ENCODE data around the gene EVI5.

EVI5 gene

GRCh38 chr1:92481971-92482664 lies 302.8 kb downstream of the EVI5 start:
- peak; percentile 38 for DNase-seq

DNA sequence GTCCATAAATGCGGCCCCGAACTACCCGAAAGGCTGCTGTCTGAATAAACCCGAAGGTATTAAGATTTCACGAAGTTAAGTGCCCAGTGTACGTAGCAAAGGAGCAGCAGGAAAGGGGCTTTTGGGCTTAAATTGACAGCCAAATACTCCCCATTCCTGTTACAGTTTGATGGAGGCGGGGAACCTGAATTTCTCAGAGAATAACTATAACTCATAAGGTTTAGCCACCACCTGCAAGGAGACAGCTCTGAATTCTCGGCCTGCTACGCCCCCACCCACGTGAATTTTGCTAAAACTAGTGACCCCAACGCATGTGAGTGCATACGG lies 303.3 kb downstream of the EVI5 start:
- DNase-seq: no peak

DNA sequence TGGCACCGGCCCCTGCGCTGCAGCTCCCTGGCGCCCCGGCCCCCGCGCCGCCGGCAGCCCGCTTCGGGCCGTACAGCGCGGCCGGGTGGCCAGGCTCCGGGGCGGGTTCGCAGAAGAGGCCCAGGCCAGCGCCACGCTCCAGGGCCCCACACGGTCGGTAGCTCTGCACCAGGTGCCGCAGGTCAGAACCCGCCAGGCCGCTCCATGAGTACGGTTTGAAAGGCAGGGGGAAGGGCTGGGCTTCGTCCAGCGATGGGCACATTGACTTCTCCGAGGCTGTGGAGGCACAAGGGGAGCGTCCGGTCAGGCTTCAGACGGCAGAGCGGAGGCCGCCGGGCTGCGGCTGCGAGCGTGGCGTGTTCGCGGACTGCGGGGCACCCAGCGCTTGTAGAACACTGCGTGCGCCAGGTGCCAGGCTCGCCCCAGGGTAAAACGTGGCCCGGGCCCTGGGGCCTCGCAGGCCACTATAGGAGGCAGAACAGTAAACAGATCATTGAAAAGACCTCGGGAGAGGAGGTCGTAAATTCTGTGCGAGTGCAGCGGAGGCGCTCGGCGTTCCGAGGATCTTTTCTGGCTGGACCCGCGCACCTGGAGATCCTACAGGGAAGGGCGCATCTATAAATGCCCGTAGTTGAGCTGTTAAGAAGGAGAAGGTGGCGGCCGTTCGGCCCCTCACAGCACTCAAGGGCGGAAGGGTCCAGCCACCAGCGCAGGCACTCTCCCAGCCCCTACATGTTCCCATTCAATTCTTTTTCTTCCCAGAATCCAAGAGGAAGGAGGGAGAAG lies 303.9 kb downstream of the EVI5 start:
- no peak for DNase-seq

- DNase-seq: no peak
Measured at GRCh38 chr1:92480200-92480812, 304.6 kb downstream of the EVI5 start.

GRCh38 chr1:92479587-92479986 lies 305.3 kb downstream of the EVI5 start:
- peak; percentile 32 for DNase-seq

- DNase-seq: peak; percentile 27
Measured at GRCh38 chr1:92478393-92478792, 306.5 kb downstream of the EVI5 start.

DNA sequence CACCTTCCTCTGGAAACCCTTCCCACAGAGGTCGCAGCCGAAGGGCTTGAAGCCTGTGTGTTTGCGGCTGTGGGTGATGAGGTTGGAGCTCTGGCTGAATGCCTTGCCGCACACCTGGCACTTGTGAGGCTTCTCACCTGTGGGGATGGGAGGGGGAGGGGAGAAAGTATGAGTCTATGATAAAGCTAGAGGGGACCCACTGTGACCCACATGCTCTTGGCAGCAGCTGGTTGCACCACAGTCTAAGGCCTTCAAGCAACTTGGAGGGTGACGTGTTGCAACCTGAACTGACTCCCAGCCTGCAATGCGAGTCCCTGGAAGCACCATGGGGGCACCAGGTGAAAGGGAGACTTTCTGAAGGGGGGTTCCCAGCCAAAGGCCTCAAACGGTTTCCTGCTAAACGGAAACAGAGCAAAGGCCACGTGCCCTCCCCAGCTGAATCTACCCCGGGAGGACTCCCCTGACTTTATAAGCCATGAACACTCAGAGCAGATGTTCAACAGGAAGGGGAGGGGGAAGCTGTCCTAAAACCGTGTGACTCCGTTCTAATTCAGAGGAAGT lies 308.8 kb downstream of the EVI5 start:
- peak; percentile 80 for DNase-seq

DNA sequence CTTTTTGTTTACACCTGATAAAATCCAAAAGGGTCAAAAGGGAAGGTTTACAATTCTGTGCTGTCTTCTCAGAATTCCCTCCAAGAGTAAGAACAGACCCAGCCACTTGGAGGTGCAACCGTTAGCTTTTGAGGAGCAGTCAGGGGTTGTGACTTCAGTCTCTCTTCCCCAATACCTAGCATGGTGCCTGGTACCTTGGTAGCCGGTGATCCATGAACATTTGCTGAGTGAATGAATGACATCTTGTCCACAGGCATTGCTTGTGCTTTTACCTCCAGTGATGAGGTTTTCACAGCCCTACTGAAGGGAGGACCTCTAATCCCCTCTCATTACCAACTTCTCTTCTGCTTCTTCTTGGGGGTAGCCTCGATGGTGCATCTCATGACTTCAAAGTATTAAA lies 309.9 kb downstream of the EVI5 start:
- peak; percentile 12 for DNase-seq

DNA sequence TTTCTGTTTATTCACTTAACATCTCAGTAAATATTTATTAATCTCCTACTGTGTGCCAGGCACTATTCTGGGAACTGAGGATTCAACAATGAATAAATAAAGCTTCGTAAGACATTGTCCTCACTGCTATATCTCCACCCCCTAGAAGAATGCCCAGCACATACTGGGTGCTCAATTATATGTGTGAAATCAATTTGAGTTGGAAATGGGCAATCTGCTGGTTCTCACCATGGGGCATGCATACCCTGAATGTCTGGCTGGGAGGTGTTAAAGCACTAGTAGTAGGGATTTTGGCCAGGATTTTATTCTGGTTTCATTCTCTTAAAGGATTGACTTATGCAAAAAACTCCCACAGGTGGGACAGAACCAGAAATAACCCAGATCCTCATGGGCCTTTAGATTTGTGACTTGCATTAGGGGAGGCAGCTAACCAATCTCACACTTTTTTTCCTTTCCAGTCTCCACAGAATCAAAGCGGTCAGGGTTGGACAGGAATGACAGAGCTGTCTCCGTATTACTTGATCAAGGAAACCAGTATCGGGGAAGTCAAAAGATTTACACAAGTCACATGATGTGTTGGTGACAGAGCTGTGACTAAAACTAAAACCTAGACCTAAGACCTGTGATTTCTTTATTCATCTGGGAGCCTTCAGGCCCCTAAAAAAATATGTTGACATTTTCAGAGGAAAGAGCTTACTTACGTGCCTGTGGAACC lies 311.0 kb downstream of the EVI5 start:
- no peak for DNase-seq

GRCh38 chr1:92470216-92470615 lies 314.7 kb downstream of the EVI5 start:
- DNase-seq: no peak

DNA sequence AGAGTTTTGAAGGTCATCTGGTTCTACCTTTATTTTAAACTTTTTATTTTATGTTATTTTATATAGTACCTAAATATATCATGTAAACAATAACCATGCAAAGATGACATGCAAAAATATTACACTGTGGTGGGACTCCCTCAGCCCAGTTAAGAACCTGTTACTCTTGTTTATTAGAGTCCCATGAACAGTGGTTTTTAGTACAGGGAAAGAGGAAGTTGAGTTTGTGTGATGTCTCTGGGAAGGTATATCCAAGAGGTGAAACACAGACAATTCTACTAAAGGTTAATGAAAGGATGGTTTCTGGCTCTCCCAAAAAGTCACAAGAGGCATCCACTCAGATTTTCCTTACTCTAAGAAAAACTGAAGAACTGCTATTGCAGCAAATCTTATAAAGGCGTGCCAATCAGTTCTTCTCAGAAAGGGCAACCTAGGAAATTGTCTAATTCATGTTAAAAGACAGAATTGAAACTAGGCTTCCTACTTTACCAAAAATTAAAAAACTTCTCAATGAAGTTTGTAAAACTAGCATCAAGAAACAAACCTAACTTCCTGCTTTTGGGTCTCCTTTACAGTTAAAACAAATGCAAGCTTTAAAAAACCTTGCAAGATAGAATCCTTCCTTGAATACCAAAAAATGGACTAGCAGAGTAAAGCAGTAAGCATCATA lies 318.1 kb downstream of the EVI5 start:
- DNase-seq: peak; percentile 59

DNA sequence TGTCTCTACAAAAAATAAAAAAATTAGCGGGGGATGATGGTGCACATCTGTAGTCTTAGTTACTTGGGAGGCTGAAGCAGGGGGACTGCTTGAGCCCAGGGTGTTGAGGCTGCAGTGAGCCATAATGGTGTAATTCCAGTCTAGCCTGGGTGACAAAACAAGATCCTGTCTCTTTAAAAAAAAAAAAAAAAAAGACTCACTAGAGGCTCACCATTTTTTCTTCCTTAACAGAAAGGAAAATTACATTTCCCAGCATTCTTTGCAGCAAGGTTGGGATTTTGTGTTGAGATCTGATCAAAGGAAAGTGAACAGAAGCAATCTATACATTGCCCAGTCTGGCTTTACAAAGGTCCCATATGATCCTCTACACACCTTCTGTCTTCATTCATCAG lies 319.7 kb downstream of the EVI5 start:
- DNase-seq: peak; percentile 48

GRCh38 chr1:92464588-92465255 lies 320.2 kb downstream of the EVI5 start:
- DNase-seq: peak; percentile 56

GRCh38 chr1:92461364-92462097 lies 323.4 kb downstream of the EVI5 start:
- DNase-seq: peak; percentile 94

DNA sequence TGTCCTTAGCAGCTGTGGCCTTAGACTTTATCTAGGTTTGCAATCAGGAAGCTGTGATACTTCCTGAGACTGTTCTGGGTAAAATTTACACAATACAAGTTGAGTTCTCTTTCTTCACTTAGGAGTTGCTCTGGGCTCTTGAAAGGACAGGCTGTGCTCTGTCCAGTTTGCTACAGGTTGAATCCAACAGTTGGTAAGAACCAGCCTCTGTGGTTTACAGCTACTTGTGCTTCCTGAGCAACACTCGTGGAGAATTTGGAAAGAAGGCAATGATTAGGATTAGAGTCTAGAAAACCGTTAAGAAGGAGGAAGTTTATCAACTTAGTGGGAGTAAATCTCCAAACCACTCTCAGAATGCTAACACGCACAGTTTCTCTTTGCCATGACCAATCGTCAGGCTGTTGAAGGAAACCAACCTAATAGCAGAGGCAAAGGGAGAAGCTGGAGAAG lies 325.0 kb downstream of the EVI5 start:
- DNase-seq: peak; percentile 100

Data from MV-4-11 (cell line).